ENCODE data around the gene WDFY3.

- no peak for TF ChIP-seq CTCF (IDR thresholded peaks at IDR 0.05; ENCODE audit: insufficient read depth, low read length)
- no peak for TF ChIP-seq GABPA (IDR thresholded peaks at IDR 0.05; ENCODE audit: low read depth)
- TF ChIP-seq REST (IDR thresholded peaks at IDR 0.05; ENCODE audit: insufficient replicate concordance, low read depth), result no peak
- TF ChIP-seq POLR2AphosphoS5 (IDR thresholded peaks at IDR 0.05; ENCODE audit: low read depth), result no peak
Measured at GRCh38 chr4:84678976-84679744, 287.3 kb downstream of the WDFY3 start.

Measured in HL-60 (cell line).